ENCODE results near the gene TRIM67.

GRCh38 chr1:231153726-231154125 lies 8.1 kb upstream of the TRIM67 start:
- no peak for TF ChIP-seq CTCF (IDR thresholded peaks at IDR 0.05; ENCODE audit: poor library complexity, severe bottlenecking)
- TF ChIP-seq, protein P1, sequence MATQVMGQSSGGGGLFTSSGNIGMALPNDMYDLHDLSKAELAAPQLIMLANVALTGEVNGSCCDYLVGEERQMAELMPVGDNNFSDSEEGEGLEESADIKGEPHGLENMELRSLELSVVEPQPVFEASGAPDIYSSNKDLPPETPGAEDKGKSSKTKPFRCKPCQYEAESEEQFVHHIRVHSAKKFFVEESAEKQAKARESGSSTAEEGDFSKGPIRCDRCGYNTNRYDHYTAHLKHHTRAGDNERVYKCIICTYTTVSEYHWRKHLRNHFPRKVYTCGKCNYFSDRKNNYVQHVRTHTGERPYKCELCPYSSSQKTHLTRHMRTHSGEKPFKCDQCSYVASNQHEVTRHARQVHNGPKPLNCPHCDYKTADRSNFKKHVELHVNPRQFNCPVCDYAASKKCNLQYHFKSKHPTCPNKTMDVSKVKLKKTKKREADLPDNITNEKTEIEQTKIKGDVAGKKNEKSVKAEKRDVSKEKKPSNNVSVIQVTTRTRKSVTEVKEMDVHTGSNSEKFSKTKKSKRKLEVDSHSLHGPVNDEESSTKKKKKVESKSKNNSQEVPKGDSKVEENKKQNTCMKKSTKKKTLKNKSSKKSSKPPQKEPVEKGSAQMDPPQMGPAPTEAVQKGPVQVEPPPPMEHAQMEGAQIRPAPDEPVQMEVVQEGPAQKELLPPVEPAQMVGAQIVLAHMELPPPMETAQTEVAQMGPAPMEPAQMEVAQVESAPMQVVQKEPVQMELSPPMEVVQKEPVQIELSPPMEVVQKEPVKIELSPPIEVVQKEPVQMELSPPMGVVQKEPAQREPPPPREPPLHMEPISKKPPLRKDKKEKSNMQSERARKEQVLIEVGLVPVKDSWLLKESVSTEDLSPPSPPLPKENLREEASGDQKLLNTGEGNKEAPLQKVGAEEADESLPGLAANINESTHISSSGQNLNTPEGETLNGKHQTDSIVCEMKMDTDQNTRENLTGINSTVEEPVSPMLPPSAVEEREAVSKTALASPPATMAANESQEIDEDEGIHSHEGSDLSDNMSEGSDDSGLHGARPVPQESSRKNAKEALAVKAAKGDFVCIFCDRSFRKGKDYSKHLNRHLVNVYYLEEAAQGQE (IDR thresholded peaks at IDR 0.05; ENCODE audit: borderline replicate concordance): no peak
- TF ChIP-seq EP300 (conservative IDR thresholded peaks at IDR 0.05; ENCODE audit: poor library complexity, severe bottlenecking): no peak
- TF ChIP-seq MXI1 (conservative IDR thresholded peaks at IDR 0.05; ENCODE audit: poor library complexity, severe bottlenecking): no peak
- TF ChIP-seq TAF1 (IDR thresholded peaks at IDR 0.05; ENCODE audit: low read depth): no peak
- TF ChIP-seq RAD21 (conservative IDR thresholded peaks at IDR 0.05): no peak

Measured in neural cell (in vitro differentiated cells).